HUES64 (cell line): Measurements from ENCODE around the gene PPP2R2B.

Experiments used
- H3K27ac ChIP-seq: 2 replicates; pipeline ENCODE4 v1.7.0; 2013; ENCODE audit warnings: low read depth, low read length, inconsistent platforms
- H3K27me3 ChIP-seq: 2 replicates; pipeline ENCODE4 v1.6.1; 2013; ENCODE audit warnings: mild to moderate bottlenecking, low read length; ENCODE audit not compliant: insufficient read depth
- H3K36me3 ChIP-seq: 2 replicates; pipeline ENCODE4 v1.6.1; 2013; ENCODE audit warnings: mild to moderate bottlenecking, low read length; ENCODE audit not compliant: insufficient read depth
- H3K4me1 ChIP-seq: 2 replicates; pipeline ENCODE4 v1.6.1; 2013; ENCODE audit warnings: mild to moderate bottlenecking, low read length, moderate library complexity; ENCODE audit not compliant: insufficient read depth
- H3K4me3 ChIP-seq: 2 replicates; pipeline ENCODE4 v1.5.1; 2013; ENCODE audit warnings: mild to moderate bottlenecking, low read length, moderate library complexity
- H3K9ac ChIP-seq: 2 replicates; pipeline ENCODE4 v1.6.1; 2013; ENCODE audit warnings: mild to moderate bottlenecking, low read depth, low read length
- H3K9me3 ChIP-seq: 2 replicates; pipeline ENCODE4 v1.6.1; 2013; ENCODE audit warnings: low read depth, low read length; ENCODE audit not compliant: insufficient read depth
- WGBS: fragments of 150-250, 120-280 bp; methylation state at CpG from one replicate; pipeline ENCODE4 v1.1.7; 2013; ENCODE audit warnings: missing lambda C conversion rate; 5-methylcytosine and 5-hydroxymethylcytosine counted together

The PPP2R2B gene

DNA sequence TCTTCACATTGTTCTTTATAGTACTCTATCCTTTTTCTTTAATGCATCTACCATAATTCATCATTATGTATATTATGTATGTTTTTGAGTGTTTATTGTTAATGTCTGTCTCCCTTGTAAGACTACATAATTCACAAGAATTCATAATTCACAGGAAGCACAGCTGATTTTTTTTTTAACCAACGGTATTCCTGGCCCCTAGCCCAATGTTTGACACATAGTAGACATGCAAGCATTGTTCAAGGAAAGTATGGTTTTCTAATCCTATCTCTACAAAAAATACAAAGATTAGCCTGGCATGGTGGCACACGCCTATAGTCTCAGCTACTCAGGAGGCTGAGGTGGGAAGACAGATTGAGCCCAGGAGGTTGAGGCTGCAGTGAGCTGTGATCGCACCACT, 160.6 kb downstream of the PPP2R2B start:
- Histone ChIP-seq H3K9ac (no peak overlapping the region), H3K27ac (no peak overlapping the region), H3K36me3 (no peaks in the 10 kb centered on the region), H3K9me3 (no peaks in the 10 kb centered on the region), H3K4me3 (no peak overlapping the region), H3K27me3 (no peaks in the 10 kb centered on the region), H3K4me1 (no peaks in the 10 kb centered on the region)
- 94% methylated on average over 3 of the region's 3 CpGs for WGBS

DNA sequence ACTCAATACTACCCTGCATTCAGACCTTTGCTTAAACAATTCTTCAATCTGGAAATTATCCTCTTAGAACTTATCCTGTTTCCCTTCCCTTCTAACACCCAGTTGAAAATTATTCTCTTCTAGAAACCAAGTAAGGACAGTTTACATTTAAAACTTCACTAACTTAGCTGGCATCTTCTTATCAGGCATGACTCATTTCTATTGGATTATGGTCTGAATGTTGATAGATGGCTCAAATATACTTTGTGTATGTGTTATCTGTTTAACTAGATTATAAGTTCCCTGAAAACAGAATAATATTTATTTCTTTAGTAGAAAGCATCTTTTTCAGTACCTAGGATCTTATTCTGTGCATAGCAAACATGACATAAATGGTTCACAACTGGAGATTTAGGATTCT, 161.9 kb downstream of the PPP2R2B start:
- no peak overlapping the region for H3K9ac ChIP-seq
- H3K27me3 ChIP-seq: no peaks in the 10 kb centered on the region
- H3K4me1 ChIP-seq: no peaks in the 10 kb centered on the region
- H3K27ac ChIP-seq: no peak overlapping the region
- H3K9me3 ChIP-seq: no peaks in the 10 kb centered on the region
- no peaks in the 10 kb centered on the region for H3K36me3 ChIP-seq
- no peak overlapping the region for H3K4me3 ChIP-seq

DNA sequence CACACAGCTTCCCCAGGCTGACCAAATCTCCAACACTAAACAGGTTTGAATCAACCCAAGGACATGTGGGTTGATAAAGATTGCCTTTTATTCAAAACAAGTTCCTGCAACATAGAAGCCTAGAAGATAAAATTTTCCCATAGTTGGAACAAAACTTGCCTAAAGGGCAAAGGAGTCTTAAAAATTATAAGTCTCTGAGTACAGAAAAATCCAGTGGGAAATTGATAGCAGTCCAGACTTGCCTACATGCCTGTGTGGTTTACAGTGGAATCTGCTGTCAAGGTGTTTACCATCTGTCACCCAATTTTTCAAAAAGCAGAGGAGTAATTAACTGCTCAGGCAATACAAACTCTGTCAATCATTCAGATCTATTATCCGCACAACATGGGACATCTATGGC, 168.2 kb downstream of the PPP2R2B start:
- no peaks in the 10 kb centered on the region for H3K36me3 ChIP-seq
- no peaks in the 10 kb centered on the region for H3K27me3 ChIP-seq
- H3K9ac ChIP-seq: no peak overlapping the region
- no peak overlapping the region for H3K27ac ChIP-seq
- WGBS: 89% methylated on average over 1 of the region's 1 CpG
- H3K4me1 ChIP-seq: no peaks in the 10 kb centered on the region
- no peaks in the 10 kb centered on the region for H3K9me3 ChIP-seq
- H3K4me3 ChIP-seq: no peak overlapping the region

DNA sequence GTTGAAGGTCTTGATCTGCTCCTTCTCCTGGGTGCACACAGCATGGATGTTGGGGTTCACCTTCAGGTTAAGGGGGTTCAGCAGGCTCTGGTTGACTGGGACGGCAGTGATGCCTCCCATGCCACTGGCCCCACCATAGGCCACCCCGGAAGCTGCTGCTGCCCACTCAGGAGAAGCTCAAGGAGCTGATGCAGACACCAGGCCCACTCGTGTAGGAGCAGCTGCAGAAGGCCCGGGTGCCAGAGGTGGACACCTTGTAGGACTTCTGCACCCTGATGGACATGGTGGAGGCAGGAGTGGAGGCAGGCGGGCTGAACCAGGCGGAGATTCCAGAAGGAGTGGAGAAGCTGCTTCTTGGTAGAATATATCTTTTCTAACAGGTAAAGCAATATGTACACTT, 171.2 kb downstream of the PPP2R2B start:
- H3K27me3 ChIP-seq: no peaks in the 10 kb centered on the region
- no peaks in the 10 kb centered on the region for H3K36me3 ChIP-seq
- no peak overlapping the region for H3K9ac ChIP-seq
- H3K4me1 ChIP-seq: no peaks in the 10 kb centered on the region
- H3K27ac ChIP-seq: no peak overlapping the region
- no peak overlapping the region for H3K4me3 ChIP-seq
- no peaks in the 10 kb centered on the region for H3K9me3 ChIP-seq
- WGBS: 98% methylated on average over 6 of the region's 6 CpGs

DNA sequence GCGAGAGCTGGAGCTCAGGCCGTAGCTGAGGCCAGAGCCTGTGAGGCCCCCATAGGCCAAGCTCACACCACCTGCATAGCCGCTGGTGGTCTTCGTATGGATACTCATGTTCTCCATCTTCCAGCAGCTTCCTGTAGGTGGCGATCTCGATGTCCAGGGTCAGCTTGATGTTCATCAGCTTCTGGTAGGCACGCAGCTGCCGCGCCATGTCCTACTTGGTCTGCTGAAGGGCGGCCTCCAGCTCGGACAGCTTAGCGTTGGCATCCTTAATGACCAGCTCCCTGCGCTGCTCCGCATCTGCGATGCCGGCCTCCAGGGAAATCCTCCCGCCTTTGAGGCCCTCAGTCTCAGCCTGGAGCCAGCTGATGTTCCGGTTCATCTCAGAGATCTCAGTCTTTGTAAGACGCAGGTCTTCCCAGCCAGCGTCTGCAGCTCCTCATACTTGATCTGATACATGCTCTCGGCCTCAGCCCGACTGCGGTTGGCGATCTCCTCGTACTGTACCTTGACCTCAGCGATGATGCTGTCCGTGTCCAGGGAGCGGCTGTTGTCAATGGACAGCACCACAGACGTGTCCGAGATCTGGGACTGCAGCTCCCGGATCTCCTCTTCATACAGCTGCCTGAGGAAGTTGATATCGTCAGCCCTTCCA, 172.1 kb downstream of the PPP2R2B start:
- peaks cover 8% of the 10 kb centered on the region for H3K4me1 ChIP-seq
- 95% methylated on average over 32 of the region's 32 CpGs for WGBS
- H3K9ac ChIP-seq: no peak overlapping the region
- no peaks in the 10 kb centered on the region for H3K36me3 ChIP-seq
- no peak overlapping the region for H3K4me3 ChIP-seq
- H3K9me3 ChIP-seq: no peaks in the 10 kb centered on the region
- no peaks in the 10 kb centered on the region for H3K27me3 ChIP-seq
- no peak overlapping the region for H3K27ac ChIP-seq

DNA sequence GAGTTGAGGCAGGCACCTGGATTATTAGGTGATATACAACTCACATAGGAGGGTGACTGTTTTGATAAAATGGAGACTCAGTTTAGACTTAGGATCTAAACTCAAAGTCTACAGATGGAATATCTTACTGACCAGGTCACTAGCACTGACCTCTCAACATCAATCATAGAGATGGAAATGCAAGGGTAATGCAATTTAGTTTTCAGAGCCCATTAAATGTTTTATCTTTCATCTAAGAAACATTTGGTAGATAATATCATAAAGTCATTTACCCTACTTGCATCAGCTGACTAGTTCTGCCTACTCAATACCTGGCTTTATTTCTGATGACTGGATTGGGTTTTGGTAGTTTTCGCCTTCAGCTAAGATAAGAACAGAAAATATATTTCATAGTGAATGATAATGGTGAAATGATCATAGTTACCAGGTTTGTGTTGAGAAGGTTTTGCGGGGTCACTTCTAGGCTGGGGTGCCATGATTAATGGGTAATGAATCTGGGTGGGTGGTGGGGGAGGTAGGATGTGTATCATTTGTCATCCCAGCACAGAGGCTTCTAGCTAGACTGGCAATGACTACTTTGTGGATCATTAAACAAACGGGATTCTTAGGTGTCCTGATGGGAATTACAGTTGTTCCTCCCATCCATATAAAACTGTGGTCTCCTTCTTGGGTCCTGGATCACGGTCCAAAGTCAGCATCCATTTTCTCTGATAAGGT, 173.4 kb downstream of the PPP2R2B start:
- Histone ChIP-seq H3K9ac (no peak overlapping the region), H3K27me3 (no peaks in the 10 kb centered on the region), H3K36me3 (no peaks in the 10 kb centered on the region), H3K4me1 (peaks cover 21% of the 10 kb centered on the region), H3K9me3 (no peaks in the 10 kb centered on the region), H3K4me3 (no peak overlapping the region), H3K27ac (no peak overlapping the region)
- 97% methylated on average over 4 of the region's 4 CpGs for WGBS

DNA sequence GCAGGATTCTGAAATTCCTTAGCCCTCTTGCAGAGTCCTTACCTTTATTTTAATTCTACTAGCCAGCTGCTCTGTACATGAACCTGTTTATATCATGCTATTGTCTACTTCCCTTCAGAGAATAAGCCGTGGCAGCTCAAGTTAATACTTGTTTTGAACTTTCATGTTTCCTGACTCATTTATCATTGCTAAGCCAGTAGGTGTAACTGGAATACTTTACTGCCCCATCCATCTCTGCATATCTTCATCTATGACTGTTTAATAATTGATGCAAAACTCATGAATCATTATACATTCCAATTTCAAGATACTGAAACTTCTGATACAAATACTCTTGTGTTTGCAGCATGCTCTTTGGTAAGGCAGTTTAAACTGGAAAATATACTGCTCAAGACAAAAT, 174.7 kb downstream of the PPP2R2B start:
- WGBS: 97% methylated on average over 1 of the region's 1 CpG
- H3K36me3 ChIP-seq: no peaks in the 10 kb centered on the region

DNA sequence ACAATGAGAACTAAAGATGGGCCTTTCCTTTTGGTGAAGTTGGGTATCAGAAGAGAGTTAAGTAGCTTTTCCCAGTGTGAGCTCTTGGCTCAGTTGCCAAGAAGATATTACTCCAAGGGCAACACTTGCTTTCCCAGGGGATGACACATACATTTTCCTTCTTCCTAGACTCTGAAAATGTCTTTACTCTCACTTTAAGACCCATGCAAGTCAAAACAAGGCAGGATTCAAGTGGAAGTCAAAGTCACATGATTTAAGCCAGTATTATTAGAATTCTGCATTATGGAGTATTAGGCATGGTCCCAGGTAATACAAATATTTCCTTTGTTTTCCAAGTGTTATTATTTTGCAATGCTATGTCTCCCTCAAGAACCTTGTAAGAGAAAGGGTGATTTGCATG, 175.1 kb downstream of the PPP2R2B start:
- Histone ChIP-seq H3K9ac (no peak overlapping the region), H3K4me1 (peaks cover 36% of the 10 kb centered on the region), H3K27ac (no peak overlapping the region), H3K27me3 (no peaks in the 10 kb centered on the region), H3K36me3 (no peaks in the 10 kb centered on the region), H3K4me3 (no peak overlapping the region), H3K9me3 (no peaks in the 10 kb centered on the region)

More for the DNA sequence above, 174.7 kb downstream of the PPP2R2B start:
- H3K4me1 ChIP-seq: peaks cover 32% of the 10 kb centered on the region
- no peaks in the 10 kb centered on the region for H3K9me3 ChIP-seq
- no peak overlapping the region for H3K27ac ChIP-seq
- no peak overlapping the region for H3K4me3 ChIP-seq
- no peak overlapping the region for H3K9ac ChIP-seq
- no peaks in the 10 kb centered on the region for H3K27me3 ChIP-seq

DNA sequence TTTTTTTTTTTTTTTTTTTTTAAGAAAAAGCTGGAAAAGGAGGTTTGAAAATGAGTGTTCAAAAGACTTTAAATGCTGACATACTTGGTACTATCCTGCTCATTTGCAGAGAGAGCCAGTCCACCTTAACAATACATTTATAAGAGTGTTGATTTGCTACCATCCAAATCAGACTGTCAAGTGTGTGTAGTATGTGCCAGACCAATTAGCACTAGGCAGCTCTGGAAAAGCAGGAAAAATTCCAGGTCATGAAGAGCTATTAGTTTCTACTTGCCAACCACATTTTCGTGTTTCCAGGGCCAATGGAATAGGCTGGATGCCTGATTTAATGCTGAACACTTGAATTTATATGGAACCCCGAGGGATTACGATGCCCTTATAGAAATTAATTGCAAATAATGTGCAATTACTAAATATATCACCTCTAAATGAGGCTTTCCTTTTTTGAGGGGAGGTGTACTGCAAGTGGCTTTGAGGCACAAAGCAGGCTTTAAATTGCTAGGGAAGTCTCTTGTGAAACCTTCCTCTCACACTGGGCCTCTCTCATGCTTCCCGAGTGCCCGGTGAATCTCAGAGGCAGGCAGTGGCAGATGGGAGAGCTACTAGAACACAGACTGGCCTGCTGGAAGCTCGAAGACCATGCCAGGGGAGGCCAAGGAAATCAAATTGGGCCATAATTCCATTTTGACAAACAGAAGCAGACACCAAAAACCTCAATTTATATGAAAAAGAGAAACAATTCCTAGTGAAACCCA, 178.7 kb downstream of the PPP2R2B start:
- H3K27me3 ChIP-seq: no peaks in the 10 kb centered on the region

DNA sequence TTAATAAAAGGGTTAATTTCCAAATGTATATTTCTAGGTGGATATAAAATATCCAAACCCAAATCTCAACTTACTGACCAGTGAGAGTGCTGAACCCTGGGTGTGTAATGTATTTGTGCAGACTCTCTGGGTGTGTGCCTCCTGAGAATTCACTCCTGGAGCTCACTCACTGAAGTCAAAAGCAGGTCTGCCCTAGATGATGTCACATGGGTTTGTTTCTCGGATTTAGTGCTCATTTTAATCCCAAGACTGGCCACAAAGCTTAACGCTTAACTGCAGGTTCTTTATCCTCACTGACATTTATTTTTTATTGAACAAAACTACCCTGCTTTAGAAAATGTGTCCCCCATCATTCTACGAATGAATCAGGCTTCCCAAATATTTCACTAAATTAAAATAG, 179.4 kb downstream of the PPP2R2B start:
- no peaks in the 10 kb centered on the region for H3K27me3 ChIP-seq

More for the DNA sequence above, 178.7 kb downstream of the PPP2R2B start:
- Histone ChIP-seq H3K4me1 (peaks cover 38% of the 10 kb centered on the region), H3K36me3 (0 out of 2 replicates have a peak, but pooled peaks cover 5% of the 10 kb centered on the region), H3K27ac (no peak overlapping the region), H3K4me3 (no peak overlapping the region), H3K9me3 (no peaks in the 10 kb centered on the region), H3K9ac (no peak overlapping the region)
- WGBS: 78% methylated on average over 5 of the region's 6 CpGs

DNA sequence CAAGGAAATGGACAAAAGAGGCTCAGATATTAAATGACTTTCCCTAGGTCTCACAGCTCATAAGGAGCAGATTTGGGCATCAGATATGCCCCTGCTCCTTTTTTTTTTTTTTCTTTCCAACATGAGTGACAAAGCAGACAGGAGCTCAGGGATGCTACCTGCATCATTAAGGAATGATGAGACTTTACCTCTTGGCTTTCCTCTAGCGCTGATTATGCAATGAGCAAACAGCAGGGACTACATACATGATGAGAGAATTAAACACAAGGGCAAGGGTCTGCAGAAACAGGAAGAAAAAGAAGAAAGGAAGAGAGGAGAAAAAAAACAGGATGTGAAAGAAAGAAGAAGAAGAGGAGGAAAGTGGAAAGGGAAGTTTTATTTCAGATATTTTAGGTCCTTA, 179.9 kb downstream of the PPP2R2B start:
- H3K9ac ChIP-seq: no peak overlapping the region
- H3K27me3 ChIP-seq: no peaks in the 10 kb centered on the region
- WGBS: 97% methylated on average over 1 of the region's 1 CpG
- H3K4me1 ChIP-seq: peaks cover 38% of the 10 kb centered on the region
- no peak overlapping the region for H3K27ac ChIP-seq
- no peak overlapping the region for H3K4me3 ChIP-seq
- 0 out of 2 replicates have a peak, but pooled peaks cover 5% of the 10 kb centered on the region for H3K36me3 ChIP-seq
- no peaks in the 10 kb centered on the region for H3K9me3 ChIP-seq

More for the DNA sequence above, 179.4 kb downstream of the PPP2R2B start:
- Histone ChIP-seq H3K36me3 (0 out of 2 replicates have a peak, but pooled peaks cover 5% of the 10 kb centered on the region), H3K4me1 (peaks cover 38% of the 10 kb centered on the region), H3K9ac (no peak overlapping the region), H3K9me3 (no peaks in the 10 kb centered on the region), H3K4me3 (no peak overlapping the region), H3K27ac (no peak overlapping the region)
- 90% methylated on average over 2 of the region's 3 CpGs for WGBS
